GM19455 (cell line): ENCODE data around the gene CCDC146.
"Not testable (repeated sequence)": the region's sequence is repeated elsewhere in the genome, so short reads cannot be mapped to it uniquely, and the experiment has no call there.

ENCODE experiments used
- ATAC-seq: cut with Tn5 transposase; IDR thresholded peaks from one replicate; pipeline ENCODE4 v1.9.1; 2021; ENCODE audit not compliant: unreplicated experiment

Gene CCDC146, protein sequence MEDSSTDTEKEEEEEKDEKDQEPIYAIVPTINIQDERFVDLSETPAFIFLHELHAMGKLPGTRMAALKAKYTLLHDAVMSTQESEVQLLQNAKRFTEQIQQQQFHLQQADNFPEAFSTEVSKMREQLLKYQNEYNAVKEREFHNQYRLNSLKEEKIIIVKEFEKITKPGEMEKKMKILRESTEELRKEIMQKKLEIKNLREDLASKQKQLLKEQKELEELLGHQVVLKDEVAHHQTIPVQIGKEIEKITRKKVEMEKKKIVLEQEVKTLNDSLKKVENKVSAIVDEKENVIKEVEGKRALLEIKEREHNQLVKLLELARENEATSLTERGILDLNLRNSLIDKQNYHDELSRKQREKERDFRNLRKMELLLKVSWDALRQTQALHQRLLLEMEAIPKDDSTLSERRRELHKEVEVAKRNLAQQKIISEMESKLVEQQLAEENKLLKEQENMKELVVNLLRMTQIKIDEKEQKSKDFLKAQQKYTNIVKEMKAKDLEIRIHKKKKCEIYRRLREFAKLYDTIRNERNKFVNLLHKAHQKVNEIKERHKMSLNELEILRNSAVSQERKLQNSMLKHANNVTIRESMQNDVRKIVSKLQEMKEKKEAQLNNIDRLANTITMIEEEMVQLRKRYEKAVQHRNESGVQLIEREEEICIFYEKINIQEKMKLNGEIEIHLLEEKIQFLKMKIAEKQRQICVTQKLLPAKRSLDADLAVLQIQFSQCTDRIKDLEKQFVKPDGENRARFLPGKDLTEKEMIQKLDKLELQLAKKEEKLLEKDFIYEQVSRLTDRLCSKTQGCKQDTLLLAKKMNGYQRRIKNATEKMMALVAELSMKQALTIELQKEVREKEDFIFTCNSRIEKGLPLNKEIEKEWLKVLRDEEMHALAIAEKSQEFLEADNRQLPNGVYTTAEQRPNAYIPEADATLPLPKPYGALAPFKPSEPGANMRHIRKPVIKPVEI

DNA sequence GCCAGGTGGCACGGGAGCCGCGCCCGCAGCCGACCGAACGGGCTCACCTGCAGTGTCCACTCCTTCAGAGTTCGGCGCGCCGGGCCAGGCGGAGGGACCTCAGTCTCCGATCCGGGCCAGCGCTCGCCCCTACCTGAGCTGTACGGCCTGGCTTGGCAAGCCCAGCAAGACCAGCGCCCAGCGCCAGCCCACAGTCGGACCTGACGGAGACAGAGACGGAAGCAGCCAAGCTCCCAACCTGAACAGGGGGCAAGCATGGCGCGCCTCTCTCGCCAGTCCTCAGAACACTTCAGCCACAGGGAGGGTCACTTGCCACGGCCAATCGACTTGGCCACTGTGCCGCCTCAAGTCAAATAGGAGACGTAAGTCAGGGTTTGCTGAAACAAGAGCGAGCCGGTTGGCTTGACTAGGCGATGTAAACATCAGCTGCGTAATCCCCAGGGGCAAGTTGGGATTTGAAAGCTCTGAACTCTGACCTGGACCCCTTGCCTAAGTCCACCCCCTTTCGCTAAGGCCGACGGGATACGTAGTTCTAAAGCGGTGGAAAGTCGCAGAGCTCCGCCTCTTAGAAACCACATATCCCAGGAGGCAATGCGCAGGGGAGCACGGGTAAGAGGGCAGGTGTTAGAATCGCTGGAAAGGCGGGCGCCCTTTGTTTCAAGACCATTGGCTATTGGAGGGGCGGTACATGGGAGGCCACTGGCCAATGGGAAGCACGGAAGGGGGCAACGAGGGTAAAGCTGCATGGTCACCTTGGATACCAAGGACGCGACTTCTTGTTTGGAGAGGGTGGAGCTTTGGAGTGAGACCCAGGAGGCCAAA, at the start of gene CCDC146:
Gene CCDC146, plus strand, starts transcription at position 756 of the 822 bp plus-strand sequence. CDS start 45,054 bp downstream, outside the sequence.
- peak; percentile 98 for ATAC-seq

GRCh38 chr7:77074786-77075396, 47.5 kb upstream of the CCDC146 start:
- not testable (repeated sequence) for ATAC-seq

- not testable (repeated sequence) for ATAC-seq
Measured at GRCh38 chr7:77077060-77077459, 45.4 kb upstream of the CCDC146 start.

GRCh38 chr7:77079112-77079511, 43.3 kb upstream of the CCDC146 start:
- not testable (repeated sequence) for ATAC-seq

DNA sequence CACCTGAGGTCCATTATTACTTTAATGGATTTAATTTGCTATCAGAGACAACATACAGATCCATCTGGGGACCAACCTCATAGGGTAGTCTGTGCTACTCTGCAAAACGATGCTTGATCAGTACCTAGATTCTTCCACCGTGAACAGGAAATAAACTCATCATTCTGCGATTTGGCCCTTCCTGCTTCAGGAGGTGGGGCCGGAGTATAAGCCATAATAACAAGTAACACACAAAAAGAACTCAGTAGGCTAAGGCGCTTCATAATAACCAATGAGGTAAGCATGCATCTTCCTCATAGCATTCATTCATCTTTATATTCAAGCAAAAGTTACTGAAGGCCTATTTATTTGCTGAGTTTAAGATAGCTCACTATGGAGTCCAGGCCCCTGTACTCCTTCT, 42.8 kb upstream of the CCDC146 start:
- ATAC-seq: not testable (repeated sequence)

GRCh38 chr7:77080236-77080635, 42.2 kb upstream of the CCDC146 start:
- not testable (repeated sequence) for ATAC-seq

- ATAC-seq: not testable (repeated sequence)
Measured at GRCh38 chr7:77082192-77082591, 40.2 kb upstream of the CCDC146 start.

DNA sequence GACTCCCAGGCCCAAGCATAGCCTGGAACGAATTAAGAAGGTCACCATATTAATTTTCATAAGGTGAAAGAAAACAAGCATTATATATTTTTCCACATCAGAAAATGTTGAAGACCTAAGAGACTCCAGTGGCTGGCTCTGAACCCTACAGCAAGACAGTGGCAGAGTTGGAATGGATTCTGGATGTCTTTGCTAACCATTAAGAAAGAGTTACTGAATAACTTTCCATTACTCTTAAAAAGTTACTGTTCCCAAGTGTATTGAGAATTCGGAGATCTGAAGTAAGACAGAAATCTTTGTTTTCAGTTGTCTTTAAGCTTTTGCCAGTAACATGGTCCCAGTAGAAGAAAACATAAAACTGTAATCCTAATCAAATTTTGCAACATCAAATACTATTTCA, 30.1 kb upstream of the CCDC146 start:
- ATAC-seq: not testable (repeated sequence)

DNA sequence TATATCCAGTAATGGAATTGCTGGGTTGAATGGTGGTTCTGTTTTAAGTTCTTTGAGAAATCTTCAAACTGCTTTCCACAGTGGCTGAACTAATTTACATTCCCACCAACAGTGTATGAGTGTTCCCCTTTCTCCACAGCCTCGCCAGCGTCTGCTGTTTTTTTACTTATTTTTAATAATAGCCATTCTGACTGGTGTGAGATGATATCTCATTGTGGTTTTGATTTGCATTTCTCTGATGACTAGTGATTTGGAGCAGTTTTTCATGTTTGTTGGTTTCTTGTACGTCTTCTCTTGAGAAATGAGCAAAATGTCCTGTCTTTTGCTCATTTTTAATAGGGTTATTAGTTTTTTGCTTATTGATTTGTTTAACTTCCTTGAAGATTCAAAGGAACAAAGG, 21.9 kb upstream of the CCDC146 start:
- ATAC-seq: not testable (repeated sequence)

DNA sequence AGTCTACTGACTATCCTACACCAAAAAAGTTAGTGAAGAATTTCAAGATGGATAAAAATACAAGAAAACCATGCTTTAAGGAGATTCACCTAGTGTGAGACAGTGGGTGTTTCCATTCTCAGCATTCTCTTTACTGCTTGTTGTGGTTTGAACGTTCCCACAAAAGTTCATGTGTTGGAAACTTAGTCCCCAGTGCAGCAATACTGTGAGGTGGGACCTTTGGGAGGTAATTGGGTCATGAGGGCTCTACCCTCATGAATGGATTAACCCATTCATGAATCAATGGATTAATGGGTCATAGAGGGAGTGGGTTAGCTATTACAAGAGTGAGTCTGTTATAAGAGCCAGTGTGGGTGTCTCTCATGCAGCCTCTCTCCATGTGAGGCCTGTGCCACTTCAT, 21.2 kb upstream of the CCDC146 start:
- ATAC-seq: not testable (repeated sequence)

- ATAC-seq: not testable (repeated sequence)
Measured at GRCh38 chr7:77102671-77103070, 19.7 kb upstream of the CCDC146 start.

GRCh38 chr7:77105904-77106303, 16.5 kb upstream of the CCDC146 start:
- not testable (repeated sequence) for ATAC-seq

GRCh38 chr7:77107659-77108058, 14.8 kb upstream of the CCDC146 start:
- ATAC-seq: not testable (repeated sequence)

DNA sequence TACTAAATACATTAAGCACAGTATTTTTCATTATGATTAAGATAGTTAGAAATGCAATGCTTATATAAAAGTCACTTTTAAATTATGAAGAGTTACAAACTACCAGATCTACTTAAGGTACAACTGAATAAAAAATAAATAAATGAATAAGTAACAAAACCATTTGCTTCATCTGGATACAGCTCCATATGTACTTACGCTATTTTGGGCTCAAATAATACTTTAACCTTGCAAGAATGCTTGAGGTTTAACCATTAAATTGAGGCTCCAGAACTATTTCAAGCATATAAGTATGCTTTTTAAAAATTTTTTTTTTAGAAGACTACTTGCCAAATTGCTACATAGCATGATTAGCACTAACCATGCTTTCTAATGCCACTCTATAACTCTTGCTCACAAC, 14.1 kb upstream of the CCDC146 start:
- not testable (repeated sequence) for ATAC-seq

DNA sequence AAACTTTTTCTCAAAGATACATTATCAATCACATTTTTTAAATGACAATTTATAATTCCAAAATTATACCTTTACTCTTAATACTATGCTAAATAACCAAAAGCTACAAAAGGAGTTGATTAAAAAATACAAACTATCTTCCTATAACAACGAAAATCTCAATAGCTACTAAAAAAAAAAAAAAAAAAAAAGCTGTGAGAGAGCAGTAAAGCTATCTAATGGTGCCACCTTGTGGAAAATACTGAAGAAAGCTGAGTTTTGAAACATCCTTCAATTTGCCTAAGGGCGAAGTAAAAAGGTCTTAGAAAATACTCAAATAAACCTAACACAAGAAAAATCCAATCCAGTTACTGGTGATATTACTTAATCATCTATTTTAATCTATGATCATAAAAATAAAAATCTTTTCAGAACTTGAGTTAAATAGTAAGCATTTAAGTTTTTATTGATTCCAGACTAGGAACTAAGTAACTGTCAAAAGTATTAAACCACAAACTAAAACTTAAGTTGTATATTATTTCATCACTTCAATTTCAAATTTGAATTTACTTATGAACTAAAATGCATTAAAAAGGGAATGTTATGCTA, 9.6 kb upstream of the CCDC146 start:
- ATAC-seq: not testable (repeated sequence)

GRCh38 chr7:77125486-77125885, 3.1 kb downstream of the CCDC146 start:
- not testable (repeated sequence) for ATAC-seq

DNA sequence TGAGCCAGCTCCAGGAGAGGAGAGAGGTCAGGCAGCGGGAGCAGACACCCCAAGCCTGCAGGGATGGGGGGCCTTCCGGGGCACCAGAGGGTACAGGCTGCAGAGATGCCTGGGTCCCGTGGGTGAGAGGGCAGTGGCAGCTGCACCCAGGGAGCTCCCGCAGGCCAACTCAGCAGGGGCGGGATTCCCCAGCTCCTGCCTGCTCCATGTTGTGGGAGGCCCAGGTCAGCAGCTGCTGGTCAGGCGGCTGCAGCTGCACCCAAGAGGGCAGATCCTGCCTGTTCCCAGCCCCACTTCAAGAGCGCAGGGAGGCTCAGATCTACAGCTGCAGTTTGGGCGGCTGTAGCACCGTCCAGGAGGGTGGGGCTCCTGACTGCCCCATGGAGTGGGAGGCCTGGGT, 4.6 kb downstream of the CCDC146 start:
- ATAC-seq: not testable (repeated sequence)

GRCh38 chr7:77128582-77129410, 6.4 kb downstream of the CCDC146 start:
- ATAC-seq: peak; percentile 56

- ATAC-seq: not testable (repeated sequence)
Measured at GRCh38 chr7:77131781-77132180, 9.4 kb downstream of the CCDC146 start.
